PC-3 (cell line): ENCODE results near the gene GSDME. TPM values are rescaled to one million over a fixed set of nuclear protein-coding genes. Genes with fewer than 3 reads are reported as not detected.

Experiments used
- ATAC-seq: fragments of 200-7000 bp; cut with Tn5 transposase; 2 replicates; pipeline ENCODE4 v1.9.1; 2020; ENCODE audit warnings: mild to moderate bottlenecking, moderate library complexity
- BruUV-seq: library from RNA; stranded (reverse); fragments of 400-500 nt; replicated peaks from 2 replicates; lab custom pipeline; 2021; lab: Mats Ljungman, UMichigan
- CTCF ChIA-PET: fragments of 300-600 bp; sonication (Branson Sonifier 250); formaldehyde crosslinking; loops from one replicate; lab custom pipeline; 2022; ENCODE audit warnings: antibody characterized with exemption; lab: Charles Lee
- POLR2A ChIA-PET: fragments of 300-600 bp; sonication (Branson Sonifier 250); formaldehyde crosslinking; loops from one replicate; lab custom pipeline; 2022; ENCODE audit warnings: antibody characterized with exemption; ENCODE audit not compliant: unreplicated experiment; lab: Charles Lee
- DNase-seq: peaks from one replicate; pipeline ENCODE4 v3.0.0-alpha.2; 2015
- H2AFZ ChIP-seq: fragments of 300-600 bp; sonication (generic); 2 replicates; pipeline ENCODE4 v1.6.0; 2016; ENCODE audit warnings: antibody characterized with exemption, low read length
- H3F3A ChIP-seq: fragments of 300-600 bp; sonication (generic); one replicate; pipeline ENCODE4 v1.6.0; 2017; ENCODE audit warnings: antibody characterized with exemption, low read length, control low read depth, mild to moderate bottlenecking; ENCODE audit not compliant: unreplicated experiment
- H3K27ac ChIP-seq: fragments of 300-600 bp; sonication (generic); 2 replicates; pipeline ENCODE4 v1.5.1; 2016; ENCODE audit warnings: mild to moderate bottlenecking, low read length
- H3K27me3 ChIP-seq: fragments of 300-600 bp; sonication (generic); 2 replicates; pipeline ENCODE4 v1.6.1; 2016; ENCODE audit warnings: low read length, mixed read lengths
- H3K36me3 ChIP-seq: fragments of 300-600 bp; sonication (generic); 2 replicates; pipeline ENCODE4 v1.6.1; 2016; ENCODE audit warnings: low read depth, mixed run types, low read length, mixed read lengths
- H3K4me1 ChIP-seq: fragments of 300-600 bp; sonication (generic); 2 replicates; pipeline ENCODE4 v1.5.1; 2016; ENCODE audit warnings: low read length; ENCODE audit not compliant: insufficient read depth
- H3K4me2 ChIP-seq: fragments of 300-600 bp; sonication (generic); 2 replicates; pipeline ENCODE4 v1.6.0; 2016; ENCODE audit warnings: low read length
- H3K4me3 ChIP-seq: fragments of 300-600 bp; sonication (generic); 2 replicates; pipeline ENCODE4 v1.5.1; 2016; ENCODE audit warnings: mild to moderate bottlenecking, low read length, mixed read lengths
- H3K79me2 ChIP-seq: fragments of 300-600 bp; sonication (generic); 2 replicates; pipeline ENCODE4 v1.6.1; 2017; ENCODE audit warnings: low read length, mixed read lengths
- H3K9ac ChIP-seq: fragments of 300-600 bp; sonication (generic); 2 replicates; pipeline ENCODE4 v1.6.0; 2016; ENCODE audit warnings: mild to moderate bottlenecking, low read length
- H3K9me2 ChIP-seq: fragments of 300-600 bp; sonication (generic); replicated peaks from 2 replicates; pipeline ENCODE4 v1.6.1; 2016; ENCODE audit warnings: mixed run types, low read length, mixed read lengths
- H3K9me3 ChIP-seq: fragments of 300-600 bp; sonication (generic); 2 replicates; pipeline ENCODE4 v1.6.1; 2016; ENCODE audit warnings: low read length, mixed read lengths
- H4K20me1 ChIP-seq: fragments of 300-600 bp; sonication (generic); 2 replicates; pipeline ENCODE4 v1.6.1; 2016; ENCODE audit warnings: low read length, mixed read lengths
- EZH2 ChIP-seq: fragments of 300-600 bp; sonication (generic); IDR thresholded peaks from one replicate; pipeline ENCODE4 v1.6.1; 2017; ENCODE audit warnings: antibody characterized with exemption, mild to moderate bottlenecking, low read length; ENCODE audit not compliant: unreplicated experiment
- EZH2phosphoT487 ChIP-seq: fragments of 300-600 bp; sonication (generic); IDR thresholded peaks from 2 replicates; pipeline ENCODE4 v1.6.1; 2018; ENCODE audit warnings: mild to moderate bottlenecking, antibody characterized with exemption, low read length, borderline replicate concordance
- intact Hi-C: fragments of 100-400 bp; cut with micrococcal nuclease; formaldehyde crosslinking; loops from 2 replicates; pipeline ENCODE4 v1.9.0; 2023
- total RNA-seq: library from RNA; depleted of rRNA; stranded (reverse); fragments of >200 nt; gene quantifications from 2 replicates; pipeline ENCODE4 v1.2.3, GENCODE V29; 2014
- TF ChIP-seq, protein P1 (sequence below): fragments of 300-600 bp; sonication (generic); conservative IDR thresholded peaks from 2 replicates; pipeline ENCODE4 v1.5.1; 2017; ENCODE audit warnings: antibody characterized with exemption, low read depth, mild to moderate bottlenecking, low read length

The GSDME gene
- total RNA-seq, 1 experiment from 2014 or later: 12.0 TPM

DNA sequence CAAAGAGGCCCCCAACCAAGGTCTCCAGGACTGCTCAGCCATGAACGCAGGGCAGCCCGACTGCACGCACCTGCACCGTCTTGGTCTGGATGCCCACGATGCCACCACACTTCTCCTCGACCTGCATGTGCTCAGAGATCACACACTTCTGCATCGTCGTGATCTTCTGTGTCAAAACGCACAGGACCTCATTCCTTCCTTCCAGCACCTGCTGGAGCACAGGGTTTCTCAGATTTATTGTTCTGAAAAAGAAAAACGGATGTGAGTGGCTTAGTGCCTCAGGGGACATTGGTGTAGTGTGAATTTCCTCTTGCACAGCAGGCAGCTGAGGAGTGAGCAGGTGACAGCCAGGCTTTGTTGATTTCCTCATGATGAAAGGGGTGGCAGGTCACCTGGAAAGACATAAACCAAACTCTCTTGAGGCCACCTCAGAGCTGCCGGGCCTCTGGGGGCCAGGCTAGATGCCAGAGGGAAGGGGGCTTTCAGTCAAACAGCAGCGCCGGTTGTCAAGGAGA is 38.2 kb downstream of the GSDME start:
- BruUV-seq: no TSS peak
- CTCF ChIA-PET: no interaction called here
- Histone ChIP-seq H3K4me2 (no peak overlapping the region), H3K9ac (no peak overlapping the region), H3K4me1 (peaks cover 12% of the 10 kb centered on the region), H3K79me2 (no peaks in the 10 kb centered on the region), H3K27ac (no peak overlapping the region), H3K4me3 (no peak overlapping the region), H3K9me2 (no peaks in the 10 kb centered on the region), H2AFZ (no peak overlapping the region), H4K20me1 (no peaks in the 10 kb centered on the region), H3F3A (no peaks in the 10 kb centered on the region), H3K36me3 (no peaks in the 10 kb centered on the region), H3K9me3 (no peaks in the 10 kb centered on the region), H3K27me3 (no peaks in the 10 kb centered on the region)
- POLR2A ChIA-PET: no interaction called here
- ATAC-seq (no peak), DNase-seq (no peak)
- intact Hi-C loops: no loop called here
- TF ChIP-seq EZH2 (no peak), EZH2phosphoT487 (no peak)
- TF ChIP-seq, protein P1, sequence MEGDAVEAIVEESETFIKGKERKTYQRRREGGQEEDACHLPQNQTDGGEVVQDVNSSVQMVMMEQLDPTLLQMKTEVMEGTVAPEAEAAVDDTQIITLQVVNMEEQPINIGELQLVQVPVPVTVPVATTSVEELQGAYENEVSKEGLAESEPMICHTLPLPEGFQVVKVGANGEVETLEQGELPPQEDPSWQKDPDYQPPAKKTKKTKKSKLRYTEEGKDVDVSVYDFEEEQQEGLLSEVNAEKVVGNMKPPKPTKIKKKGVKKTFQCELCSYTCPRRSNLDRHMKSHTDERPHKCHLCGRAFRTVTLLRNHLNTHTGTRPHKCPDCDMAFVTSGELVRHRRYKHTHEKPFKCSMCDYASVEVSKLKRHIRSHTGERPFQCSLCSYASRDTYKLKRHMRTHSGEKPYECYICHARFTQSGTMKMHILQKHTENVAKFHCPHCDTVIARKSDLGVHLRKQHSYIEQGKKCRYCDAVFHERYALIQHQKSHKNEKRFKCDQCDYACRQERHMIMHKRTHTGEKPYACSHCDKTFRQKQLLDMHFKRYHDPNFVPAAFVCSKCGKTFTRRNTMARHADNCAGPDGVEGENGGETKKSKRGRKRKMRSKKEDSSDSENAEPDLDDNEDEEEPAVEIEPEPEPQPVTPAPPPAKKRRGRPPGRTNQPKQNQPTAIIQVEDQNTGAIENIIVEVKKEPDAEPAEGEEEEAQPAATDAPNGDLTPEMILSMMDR: no peak

- Histone ChIP-seq H3F3A (no peaks in the 10 kb centered on the region), H3K79me2 (no peaks in the 10 kb centered on the region), H3K27ac (no peak overlapping the region), H2AFZ (no peak overlapping the region), H4K20me1 (no peaks in the 10 kb centered on the region), H3K9me2 (no peaks in the 10 kb centered on the region), H3K27me3 (no peaks in the 10 kb centered on the region), H3K36me3 (no peaks in the 10 kb centered on the region), H3K4me1 (peaks cover 12% of the 10 kb centered on the region), H3K4me2 (no peak overlapping the region), H3K9me3 (no peaks in the 10 kb centered on the region), H3K9ac (no peak overlapping the region), H3K4me3 (no peak overlapping the region)
- BruUV-seq: no TSS peak
- CTCF ChIA-PET: no interaction called here
- TF ChIP-seq, protein P1: no peak
- TF ChIP-seq EZH2 (no peak), EZH2phosphoT487 (no peak)
- DNase-seq: no peak
- POLR2A ChIA-PET: interaction anchor here (0.6 kb wide), 1 partner anchor 48 kb away, joined by 3 read pairs; no protein-coding TSS in a partner anchor
- intact Hi-C loops: no loop called here
- ATAC-seq: no peak
These were observed 38.8 kb downstream of the GSDME start for GRCh38 chr7:24718431-24718831.

GRCh38 chr7:24717694-24718320 is 39.5 kb downstream of the GSDME start:
- no peak for DNase-seq
- no peaks in the 10 kb centered on the region for H3K79me2 ChIP-seq
- no peak for ATAC-seq
- no peak overlapping the region for H3K4me2 ChIP-seq
- ChIA-PET POLR2A (interaction anchor here (0.6 kb wide), 1 partner anchor 47 kb away, joined by 3 read pairs; no protein-coding TSS in a partner anchor), CTCF (no interaction called here)
- H3K9me3 ChIP-seq: no peaks in the 10 kb centered on the region
- no peaks in the 10 kb centered on the region for H4K20me1 ChIP-seq
- no peaks in the 10 kb centered on the region for H3K9me2 ChIP-seq
- H3K4me1 ChIP-seq: peaks cover 12% of the 10 kb centered on the region
- no peaks in the 10 kb centered on the region for H3K27me3 ChIP-seq
- H3K9ac ChIP-seq: no peak overlapping the region
- no peak overlapping the region for H3K4me3 ChIP-seq
- H2AFZ ChIP-seq: no peak overlapping the region
- H3F3A ChIP-seq: no peaks in the 10 kb centered on the region
- intact Hi-C loops: no loop called here
- TF ChIP-seq EZH2 (no peak), EZH2phosphoT487 (no peak)
- TF ChIP-seq, protein P1: no peak
- H3K36me3 ChIP-seq: no peaks in the 10 kb centered on the region
- no TSS peak for BruUV-seq
- H3K27ac ChIP-seq: no peak overlapping the region
